Myocyte (in vitro differentiated cells): ENCODE results near the gene PIF1. TPM values are rescaled to one million over a fixed set of nuclear protein-coding genes. Genes with fewer than 3 reads are reported as not detected.
"Not testable (repeated sequence)": the region's sequence is repeated elsewhere in the genome, so short reads cannot be mapped to it uniquely, and the experiment has no call there.

ENCODE experiments used
- DNase-seq: peaks from one replicate; pipeline ENCODE4 v3.0.0-alpha.2; 2012; ENCODE audit warnings: low read depth
- total RNA-seq: library from RNA; depleted of rRNA; stranded (reverse); fragments of >200 nt; gene quantifications from 2 replicates; pipeline ENCODE4 v1.2.3, GENCODE V29; 2014

Gene PIF1
- total RNA-seq, 1 donor from 2014 or later, result 8.9 TPM

DNA sequence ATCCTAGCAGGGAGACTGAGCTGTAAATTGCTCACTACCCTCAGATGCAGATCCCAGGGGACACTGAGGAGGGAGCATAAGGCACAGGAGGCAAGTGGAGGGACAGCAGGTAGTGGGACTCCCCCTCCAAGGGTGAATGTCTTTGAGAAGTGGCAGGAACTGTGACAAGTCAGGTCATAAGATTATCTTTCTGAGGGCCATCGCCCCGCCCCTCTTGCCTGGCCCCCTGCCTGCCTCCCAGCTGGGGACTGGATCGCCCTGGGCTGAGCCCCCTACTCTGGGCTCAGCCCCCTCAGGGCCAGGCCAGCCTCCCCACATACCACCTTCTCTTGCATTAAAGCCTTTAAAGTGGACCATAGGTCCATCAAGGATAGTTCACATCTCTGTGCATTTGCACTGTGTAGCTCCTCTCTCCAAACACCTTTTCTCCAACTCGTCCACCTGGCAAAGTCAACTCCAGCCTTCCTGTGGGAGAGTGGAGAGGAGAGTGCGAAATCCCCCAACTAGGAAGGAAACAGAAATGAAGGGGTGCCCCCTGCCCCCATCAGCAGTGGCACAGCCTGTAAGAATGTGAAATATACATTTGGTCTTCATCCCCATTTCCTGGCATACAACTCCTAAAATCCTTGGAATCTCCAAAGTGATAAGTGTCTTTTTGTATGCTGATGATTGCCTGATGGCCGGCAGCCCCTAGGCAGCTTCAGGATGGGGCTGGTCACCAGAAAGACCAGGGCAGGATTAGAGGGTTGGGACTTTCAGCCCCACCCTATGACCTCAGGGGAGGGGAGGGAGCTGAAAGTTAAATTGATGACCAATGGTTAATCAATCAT is 14.7 kb downstream of the PIF1 start:
- no peak for DNase-seq

GRCh38 chr15:64809649-64810496 is 15.6 kb downstream of the PIF1 start:
- peak; percentile 79 for DNase-seq

DNA sequence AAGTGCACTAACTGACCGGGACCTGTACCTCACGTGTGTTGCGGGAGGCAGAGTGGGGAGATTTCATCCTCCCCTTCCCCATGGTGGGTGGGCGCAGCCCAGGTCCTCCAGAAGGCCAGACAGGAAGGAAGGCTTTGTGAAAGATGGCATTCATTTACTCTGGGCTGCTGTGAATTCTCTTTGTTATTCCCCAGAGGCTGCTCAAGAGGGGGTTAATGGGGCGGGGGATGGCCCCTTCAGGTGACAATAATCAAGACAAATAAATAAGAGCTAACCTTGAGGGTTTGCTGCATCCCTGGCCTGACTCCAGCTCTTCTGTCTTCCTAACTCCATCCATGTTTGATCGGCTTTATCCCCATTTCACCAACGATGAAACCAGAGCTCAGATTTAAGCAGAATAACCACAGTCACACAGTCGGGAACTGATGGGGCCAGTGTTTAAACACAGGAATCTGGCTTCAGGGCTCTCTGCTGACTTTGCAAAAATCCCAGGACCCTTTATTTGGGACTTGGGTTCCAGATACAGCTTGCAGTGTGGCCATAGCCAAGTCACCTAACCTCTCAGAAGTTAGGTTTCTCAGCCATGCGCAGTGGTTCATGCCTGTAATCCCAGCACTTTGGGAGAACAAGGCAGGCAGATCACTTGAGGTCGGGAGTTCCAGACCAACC is 16.5 kb downstream of the PIF1 start:
- DNase-seq, result no peak

DNA sequence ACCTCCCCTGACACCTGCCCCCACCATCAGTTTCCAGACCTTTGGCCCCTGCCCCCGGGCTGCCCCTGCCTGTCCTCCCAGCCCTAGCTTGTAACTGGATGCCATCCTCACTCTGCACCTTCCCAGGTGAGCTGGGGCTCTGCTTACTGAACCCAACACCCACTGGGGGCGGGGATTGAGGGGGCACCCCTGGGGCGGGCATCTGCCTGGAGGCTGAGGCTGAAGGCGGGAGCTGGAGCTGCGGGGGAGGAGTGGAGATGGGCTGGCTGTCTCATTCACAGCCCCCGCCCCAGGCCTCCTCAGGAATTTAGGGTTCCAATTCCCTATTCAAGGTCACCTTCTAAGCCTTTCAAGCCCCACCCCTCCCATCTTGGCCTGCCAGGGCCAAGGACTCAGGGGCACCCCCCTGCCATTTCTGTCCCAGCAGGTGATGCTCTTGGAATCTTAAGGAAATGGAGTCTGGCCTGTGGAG is 17.7 kb downstream of the PIF1 start:
- DNase-seq, result no peak

DNA sequence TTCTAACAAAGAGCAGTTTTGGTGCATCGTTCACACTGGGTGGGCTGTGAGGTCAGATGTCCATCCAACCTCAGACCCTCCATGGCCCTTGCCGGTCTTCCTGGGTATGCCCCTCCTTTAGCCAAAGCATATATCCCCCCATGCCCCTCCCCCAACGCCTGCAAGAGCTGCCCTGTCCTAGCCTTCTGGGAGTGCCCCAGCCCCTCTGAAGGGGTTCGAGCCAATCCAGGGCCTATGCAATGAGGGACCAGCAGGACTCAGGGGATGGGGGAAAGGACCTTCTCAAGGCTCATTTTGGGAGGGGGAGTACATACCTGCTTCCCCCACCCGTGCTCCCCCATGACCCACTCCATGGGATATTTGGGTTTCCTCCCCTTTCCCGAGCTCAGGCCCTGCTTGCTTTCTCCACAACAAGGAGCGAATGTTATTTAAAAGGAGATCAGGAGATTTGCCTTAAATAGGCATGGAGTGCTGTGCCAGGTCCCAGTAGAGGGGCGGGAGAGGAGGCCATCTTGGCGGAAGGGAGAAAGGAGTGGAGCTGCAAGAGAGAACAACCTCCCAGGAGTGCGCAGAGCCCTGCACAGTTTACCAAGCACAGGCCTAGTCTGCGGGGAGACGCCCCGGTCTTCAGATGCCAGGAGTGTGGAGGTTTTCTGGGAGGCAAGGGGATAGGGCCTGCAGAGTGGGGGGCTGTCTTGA is 18.2 kb downstream of the PIF1 start:
- DNase-seq, result no peak

DNA sequence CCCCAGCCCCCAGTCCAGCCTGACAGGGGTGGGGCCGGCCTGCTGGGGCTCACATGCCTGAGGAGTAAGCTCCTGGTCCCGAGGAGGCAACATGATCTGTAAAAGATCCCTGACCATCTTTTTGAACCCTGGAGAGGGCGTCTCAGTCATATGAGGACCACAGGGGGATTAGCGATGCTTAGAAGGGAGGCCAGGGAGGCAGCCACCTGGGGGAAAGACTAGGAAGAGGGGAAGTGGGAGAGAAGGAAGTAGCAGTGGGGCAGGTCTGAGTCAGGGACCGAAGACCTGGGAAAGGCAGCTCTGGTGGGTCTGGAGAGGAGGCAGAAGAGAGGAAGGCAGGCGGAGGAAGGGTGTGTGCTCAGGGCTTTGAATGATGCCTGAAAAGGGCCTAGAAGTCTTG is 18.9 kb downstream of the PIF1 start:
- DNase-seq, result no peak

DNA sequence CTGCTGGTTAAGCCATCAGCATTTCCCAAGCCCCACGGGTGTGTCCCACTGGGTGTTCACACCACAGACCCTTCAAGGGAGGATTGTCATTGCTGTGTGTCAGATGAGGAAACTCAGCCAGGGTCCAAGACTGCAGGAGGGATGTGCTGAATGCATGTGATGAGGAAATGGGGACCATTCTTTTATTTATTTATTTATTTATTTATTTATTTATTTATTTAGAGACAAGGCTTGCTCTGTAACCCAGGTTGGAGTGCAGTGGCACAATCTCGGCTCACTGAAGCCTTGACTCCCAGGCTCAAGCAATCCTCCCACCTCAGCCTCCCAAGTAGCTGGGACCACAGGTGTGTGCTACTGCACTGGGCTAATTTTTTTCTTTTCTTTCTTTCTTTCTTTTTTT is 20.8 kb downstream of the PIF1 start:
- no peak for DNase-seq

GRCh38 chr15:64803526-64803925 is 21.9 kb downstream of the PIF1 start:
- no peak for DNase-seq

DNA sequence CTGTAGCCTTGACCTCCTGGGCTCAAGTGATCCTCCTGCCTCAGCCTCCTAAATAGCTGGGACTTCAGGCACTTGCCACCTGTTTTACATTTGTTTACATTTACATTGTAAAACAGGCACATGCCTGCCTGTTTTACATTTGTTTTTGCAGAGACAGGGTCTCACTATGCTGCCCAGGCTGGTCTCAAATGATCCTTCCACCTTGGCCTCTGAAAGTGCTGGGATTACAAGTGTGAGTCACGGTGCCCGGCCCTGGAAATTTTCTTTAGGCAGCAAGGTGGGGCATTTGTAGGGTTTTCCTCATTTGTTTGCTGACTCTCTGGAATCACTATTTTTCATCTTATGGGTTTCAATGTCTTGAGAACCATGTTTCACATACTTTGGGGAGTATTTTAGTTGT is 25.0 kb downstream of the PIF1 start:
- DNase-seq, result no peak

GRCh38 chr15:64798905-64799304 is 26.5 kb downstream of the PIF1 start:
- DNase-seq, result not testable (repeated sequence)

- DNase-seq, result not testable (repeated sequence)
Observed at GRCh38 chr15:64795921-64796320, 29.5 kb downstream of the PIF1 start.

DNA sequence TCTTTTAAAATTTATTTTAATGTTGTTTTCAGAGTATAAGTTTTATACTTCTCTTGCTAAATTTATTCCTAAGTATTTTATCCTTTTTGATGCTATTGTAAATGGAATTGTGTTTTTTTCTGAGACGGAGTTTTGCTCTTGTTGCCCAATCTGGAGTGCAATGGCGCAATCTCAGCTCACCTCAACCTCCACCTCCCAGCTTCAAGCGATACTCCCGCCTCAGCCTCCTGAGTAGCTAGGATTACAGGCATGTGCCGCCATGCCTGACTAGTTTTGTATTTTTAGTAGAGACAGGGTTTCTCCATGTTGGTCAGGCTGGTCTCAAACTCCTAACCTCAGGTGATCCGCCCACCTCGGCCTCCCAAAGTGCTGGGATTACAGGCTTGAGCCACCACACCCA is 30.1 kb downstream of the PIF1 start:
- DNase-seq, result not testable (repeated sequence)

DNA sequence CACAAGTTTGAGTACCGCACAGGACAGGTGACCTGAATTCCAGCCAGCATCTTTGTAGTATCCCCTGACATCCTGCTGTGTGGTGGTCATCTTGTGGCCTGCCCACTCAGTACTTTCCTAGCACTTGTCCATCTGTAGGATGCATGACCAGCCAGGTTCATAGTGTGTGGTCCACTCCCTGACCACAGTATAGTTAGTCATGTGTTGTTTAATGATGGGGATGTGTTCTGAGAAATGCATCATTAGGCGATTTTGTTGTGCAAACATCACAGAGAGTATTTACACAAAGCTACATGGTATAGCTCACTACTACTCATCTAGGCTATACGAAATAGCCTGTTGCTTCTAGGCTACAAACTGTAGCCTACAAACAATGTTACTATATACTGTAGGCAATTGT is 33.2 kb downstream of the PIF1 start:
- no peak for DNase-seq

GRCh38 chr15:64791401-64791800 is 34.0 kb downstream of the PIF1 start:
- DNase-seq, result no peak

- no peak for DNase-seq
Observed at GRCh38 chr15:64783796-64784195, 41.7 kb downstream of the PIF1 start.

DNA sequence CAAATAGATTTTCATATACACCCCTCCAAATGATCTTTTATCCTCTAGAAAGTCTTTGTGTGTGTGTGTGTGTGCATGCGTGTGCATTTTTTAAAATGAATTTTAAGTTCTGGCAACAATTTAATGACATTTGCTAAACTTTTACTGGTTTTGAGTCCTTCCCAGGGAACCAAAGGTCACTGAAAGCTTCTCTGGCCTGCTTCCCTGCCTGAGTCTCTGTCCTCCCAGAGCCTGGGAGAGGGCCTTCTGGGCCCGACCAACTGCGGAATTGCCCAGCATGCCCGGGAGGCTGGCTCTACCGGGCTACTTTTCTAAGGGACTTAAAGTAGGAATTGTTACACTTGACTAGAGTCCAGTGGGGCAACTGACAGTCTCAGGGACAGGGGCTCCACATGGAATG is 42.7 kb downstream of the PIF1 start:
- DNase-seq, result no peak

GRCh38 chr15:64781299-64781698 is 44.1 kb downstream of the PIF1 start:
- no peak for DNase-seq

DNA sequence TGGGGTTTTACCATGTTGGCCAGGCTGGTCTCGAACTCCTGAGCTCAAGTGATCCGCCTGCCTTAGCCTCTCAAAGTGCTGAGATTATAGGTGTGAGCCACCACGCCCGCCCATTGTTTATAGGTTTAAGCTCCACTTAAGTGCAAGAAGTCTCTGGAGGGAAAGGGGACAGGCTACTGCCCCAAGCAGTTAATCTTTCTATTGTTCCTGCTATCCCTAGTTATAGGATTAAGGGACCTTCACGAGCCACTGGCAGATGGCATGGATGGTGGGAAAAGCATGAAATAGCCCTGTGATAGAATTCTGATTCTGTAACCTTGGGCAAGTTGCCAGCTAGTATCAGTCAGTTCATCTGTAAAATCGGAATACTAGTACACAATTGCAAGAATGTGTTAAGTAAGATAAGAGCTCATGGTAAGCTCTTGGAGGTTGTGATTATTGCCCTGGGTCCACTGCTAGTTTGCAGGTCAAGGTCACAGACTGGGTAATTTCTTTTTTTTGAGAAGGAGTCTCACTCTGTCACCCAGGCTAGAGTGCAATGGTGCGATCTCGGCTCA is 44.8 kb downstream of the PIF1 start:
- DNase-seq, result no peak

DNA sequence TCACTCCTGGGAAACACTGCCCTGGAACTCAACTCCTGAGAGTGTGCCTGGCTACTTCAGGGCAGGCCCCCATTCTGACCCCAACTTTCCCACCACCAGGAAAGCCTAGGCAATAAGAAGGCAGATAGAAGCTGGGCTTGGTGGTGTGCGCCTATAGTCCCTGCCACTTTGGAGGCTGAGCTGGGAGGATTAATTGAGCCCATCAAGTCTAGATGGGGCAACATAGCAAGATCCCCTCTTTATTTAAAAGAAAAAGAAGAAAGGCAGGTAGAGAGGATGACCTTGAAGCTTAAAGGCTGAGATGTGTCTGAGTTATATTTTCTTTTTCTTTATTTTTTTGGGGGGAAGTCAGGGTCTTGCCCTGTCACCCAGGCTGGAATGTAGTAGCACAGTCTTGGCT is 45.8 kb downstream of the PIF1 start:
- DNase-seq, result no peak

GRCh38 chr15:64779024-64779423 is 46.4 kb downstream of the PIF1 start:
- no peak for DNase-seq

DNA sequence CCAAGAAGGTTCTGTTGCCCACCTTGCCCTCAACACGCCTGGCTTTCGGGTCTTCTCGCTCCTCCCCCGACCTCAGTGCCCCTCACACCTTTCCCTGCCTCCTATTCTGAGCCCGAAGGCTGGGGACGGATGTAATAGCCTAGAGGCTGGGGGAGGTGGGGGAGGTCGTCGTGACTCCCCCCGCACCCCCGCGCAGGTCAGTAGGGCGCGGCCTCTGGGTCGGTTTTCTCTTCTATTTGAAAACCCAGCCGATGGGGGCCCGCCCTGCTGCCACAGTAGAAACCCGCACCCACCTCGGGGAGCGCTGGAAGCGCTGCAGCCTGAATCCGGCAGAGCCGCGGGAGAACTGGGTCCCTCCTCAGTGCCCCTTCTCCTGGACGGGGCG is 49.1 kb downstream of the PIF1 start:
- no peak for DNase-seq
